Natural killer cell (primary cell): ENCODE measurements around the gene MCM3AP. TPM values are rescaled to one million over a fixed set of nuclear protein-coding genes. Genes with fewer than 3 reads are reported as not detected.

ENCODE experiments used
- ATAC-seq, 3 donors: fragments of 150-1000 bp in 2 of 3; fragments of 200-7000 bp in 1 of 3; cut with Tn5 transposase; 1 replicate in 1 of 3; 2 replicates in 2 of 3; pipeline ENCODE4 v1.10.0; 2021; ENCODE audit warnings: mild to moderate bottlenecking in 2 of 3, moderate library complexity in 2 of 3
- DNase-seq, 2 donors: peaks; one replicate each; pipeline versions ENCODE4 v3.0.0 to v3.0.0-alpha.2; 2013 to 2021; ENCODE audit warnings: mixed read lengths in 1 of 2
- H3K27ac ChIP-seq: one replicate; pipeline ENCODE4 v1.5.1; 2013; ENCODE audit warnings: mild to moderate bottlenecking, low read length
- H3K27me3 ChIP-seq: one replicate; pipeline ENCODE4 v1.6.1; 2013; ENCODE audit warnings: low read length; ENCODE audit not compliant: control insufficient read depth, insufficient read depth
- H3K36me3 ChIP-seq: one replicate; pipeline ENCODE4 v1.6.1; 2013; ENCODE audit warnings: low read length; ENCODE audit not compliant: control insufficient read depth, insufficient read depth
- H3K4me1 ChIP-seq: one replicate; pipeline ENCODE4 v1.6.1; 2013; ENCODE audit warnings: low read length; ENCODE audit not compliant: control insufficient read depth, insufficient read depth
- H3K4me3 ChIP-seq: one replicate; pipeline ENCODE4 v1.5.1; 2013; ENCODE audit warnings: low read length
- H3K9me3 ChIP-seq: one replicate; pipeline ENCODE4 v1.6.1; 2013; ENCODE audit warnings: low read length; ENCODE audit not compliant: control insufficient read depth, insufficient read depth
- H3K27ac Mint-ChIP-seq, 2 donors: one replicate each; pipeline ENCODE4 v1.8.0; 2022; ENCODE audit warnings: mild to moderate bottlenecking in 2 of 2, mixed read lengths in 2 of 2, moderate library complexity in 1 of 2
- H3K27me3 Mint-ChIP-seq, 2 donors: one replicate each; pipeline ENCODE4 v1.8.0; 2022; ENCODE audit warnings: low read depth in 2 of 2, mixed read lengths in 2 of 2
- H3K36me3 Mint-ChIP-seq: one replicate; pipeline ENCODE4 v1.8.0; 2022; ENCODE audit warnings: mixed read lengths
- H3K4me1 Mint-ChIP-seq, 2 donors: one replicate each; pipeline ENCODE4 v1.8.0; 2022; ENCODE audit warnings: mixed read lengths in 2 of 2
- H3K4me3 Mint-ChIP-seq: one replicate; pipeline ENCODE4 v1.8.0; 2022; ENCODE audit warnings: mild to moderate bottlenecking, moderate library complexity, mixed read lengths
- H3K9me3 Mint-ChIP-seq, 2 donors: one replicate each; pipeline ENCODE4 v1.8.0; 2022; ENCODE audit warnings: mixed read lengths in 2 of 2
- CTCF ChIP-seq: fragments of 200-600 bp; IDR thresholded peaks from one replicate; pipeline ENCODE4 v1.8.0; 2022; ENCODE audit warnings: antibody characterized with exemption
- WGBS: methylation state at CpG from one replicate; pipeline ENCODE4 v1.1.7; 2013; ENCODE audit warnings: missing lambda C conversion rate; ENCODE audit not compliant: insufficient coverage; 5-methylcytosine and 5-hydroxymethylcytosine counted together
- intact Hi-C: fragments of 100-400 bp; cut with micrococcal nuclease; formaldehyde crosslinking; loops from one replicate; pipeline ENCODE4 v1.14.2; 2022
- total RNA-seq, 4 donors: library from RNA; stranded (reverse); fragments of 120-200 nt in 1 of 4; gene quantifications; one replicate each; pipeline versions ENCODE4 v1.2.3 to v1.2.4, GENCODE V29; 2013 to 2022

The MCM3AP gene
- total RNA-seq, 3 donors from 2014 or later (not counting 1 experiment from before 2014, with no cell fraction given) = 143 to 172 (median 159) TPM

- H3K27ac Mint-ChIP-seq = no peak overlapping the region
Measured at GRCh38 chr21:46291561-46291960, 6.2 kb upstream of the MCM3AP start.

DNA sequence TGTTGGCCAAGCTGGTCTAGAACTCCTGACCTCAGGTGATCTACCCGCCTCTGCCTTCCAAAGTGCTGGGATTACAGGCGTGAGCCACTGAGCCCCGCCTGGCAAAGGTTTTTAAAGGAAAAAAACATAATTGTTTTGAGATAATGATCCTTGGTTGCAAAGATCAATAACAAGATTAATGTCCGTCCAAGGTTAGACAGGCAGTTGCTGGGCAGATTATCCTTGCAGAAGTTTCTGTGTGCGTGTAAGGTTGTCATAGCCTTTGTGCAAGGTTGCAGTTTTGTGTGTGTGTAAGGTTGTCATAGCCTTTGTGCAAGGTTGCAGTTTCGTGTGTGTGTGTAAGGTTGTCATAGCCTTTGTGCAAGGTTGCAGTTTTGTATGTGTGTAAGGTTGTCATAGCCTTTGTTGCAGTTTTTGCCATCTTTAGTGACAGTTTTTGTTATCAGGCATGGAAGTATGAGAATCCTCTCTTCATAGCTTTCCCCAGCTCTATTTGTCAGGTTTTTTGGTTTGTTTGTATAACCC, 4.3 kb upstream of the MCM3AP start:
- Mint-ChIP-seq H3K27me3 (no peaks in the 10 kb centered on the region), H3K36me3 (no peaks in the 10 kb centered on the region), H3K4me3 (no peak overlapping the region), H3K9me3 (no peaks in the 10 kb centered on the region), H3K4me1 (peaks cover 18 to 34% of the 10 kb centered on the region in 2 donors), H3K27ac (no peak overlapping the region)
- no peak overlapping the region for H3K4me3 ChIP-seq
- H3K27me3 ChIP-seq = no peaks in the 10 kb centered on the region
- H3K9me3 ChIP-seq = no peaks in the 10 kb centered on the region
- H3K27ac ChIP-seq = no peak overlapping the region
- no peak for TF ChIP-seq CTCF
- intact Hi-C loops = no loop called here
- no peak for DNase-seq
- H3K36me3 ChIP-seq = peaks cover 4% of the 10 kb centered on the region
- 77% methylated on average over 6 of the region's 6 CpGs for WGBS
- H3K4me1 ChIP-seq = peaks cover 17% of the 10 kb centered on the region
- ATAC-seq = no peak

More at GRCh38 chr21:46291561-46291960, 6.2 kb upstream of the MCM3AP start:
- peaks cover 5 to 28% of the 10 kb centered on the region in 2 donors for H3K4me1 Mint-ChIP-seq
- Histone ChIP-seq H3K4me3 (no peak overlapping the region), H3K9me3 (no peaks in the 10 kb centered on the region), H3K27me3 (no peaks in the 10 kb centered on the region), H3K36me3 (peaks cover 4% of the 10 kb centered on the region), H3K4me1 (peaks cover 19% of the 10 kb centered on the region), H3K27ac (no peak overlapping the region)
- no peaks in the 10 kb centered on the region for H3K36me3 Mint-ChIP-seq
- WGBS = 100% methylated on average over 2 of the region's 2 CpGs
- ATAC-seq (no peak), DNase-seq (no peak)
- intact Hi-C loops = no loop called here
- H3K27me3 Mint-ChIP-seq = no peaks in the 10 kb centered on the region
- no peak overlapping the region for H3K4me3 Mint-ChIP-seq
- no peaks in the 10 kb centered on the region for H3K9me3 Mint-ChIP-seq
- TF ChIP-seq CTCF = no peak

- Histone ChIP-seq H3K36me3 (peaks cover 17% of the 10 kb centered on the region), H3K27ac (no peak overlapping the region), H3K4me3 (no peak overlapping the region), H3K9me3 (no peaks in the 10 kb centered on the region), H3K27me3 (no peaks in the 10 kb centered on the region), H3K4me1 (peaks cover 35% of the 10 kb centered on the region)
- Mint-ChIP-seq H3K27ac (peak overlapping the region in 1 of 2 donors; percentile 90), H3K4me1 (peaks cover 32 to 50% of the 10 kb centered on the region in 2 donors), H3K27me3 (no peaks in the 10 kb centered on the region), H3K9me3 (no peaks in the 10 kb centered on the region), H3K36me3 (no peaks in the 10 kb centered on the region), H3K4me3 (peak overlapping the region; percentile 99)
- intact Hi-C loops = loop anchor here (2.0 kb wide), 1 partner anchor 37 kb away; the partner anchor contains the start of gene PCNT
- TF ChIP-seq CTCF = no peak
- 90% methylated on average over 7 of the region's 10 CpGs for WGBS
- ATAC-seq = no peak
- DNase-seq = no peak
Measured at GRCh38 chr21:46287541-46287940, 2.1 kb upstream of the MCM3AP start.

- H3K36me3 Mint-ChIP-seq = no peaks in the 10 kb centered on the region
- H3K9me3 Mint-ChIP-seq = no peaks in the 10 kb centered on the region
- Histone ChIP-seq H3K4me3 (peak overlapping the region; percentile 76), H3K9me3 (no peaks in the 10 kb centered on the region), H3K27ac (peak overlapping the region; percentile 74), H3K4me1 (peaks cover 44% of the 10 kb centered on the region), H3K36me3 (peaks cover 22% of the 10 kb centered on the region), H3K27me3 (no peaks in the 10 kb centered on the region)
- H3K4me1 Mint-ChIP-seq = peaks cover 32 to 50% of the 10 kb centered on the region in 2 donors
- no peaks in the 10 kb centered on the region for H3K27me3 Mint-ChIP-seq
- 4% methylated on average over 15 of the region's 16 CpGs for WGBS
- ATAC-seq (peak; percentile 17 to 23 (median 21)), DNase-seq (no peak)
- peak overlapping the region; percentile 90 to 92 for H3K27ac Mint-ChIP-seq
- no peak for TF ChIP-seq CTCF
- intact Hi-C loops = loop anchor here (2.0 kb wide), 1 partner anchor 38 kb away; the partner anchor contains the start of gene PCNT
- H3K4me3 Mint-ChIP-seq = peak overlapping the region; percentile 99
Measured at GRCh38 chr21:46286648-46287002, 1.2 kb upstream of the MCM3AP start.
